HUES64 (cell line): ENCODE data around the gene ABCA8.
"Not testable (repeated sequence)": the region's sequence is repeated elsewhere in the genome, so short reads cannot be mapped to it uniquely, and the experiment has no call there.

Experiments used
- H3K27ac ChIP-seq: 2 replicates; pipeline ENCODE4 v1.7.0; 2013; ENCODE audit warnings: low read depth, low read length, inconsistent platforms
- H3K27me3 ChIP-seq: 2 replicates; pipeline ENCODE4 v1.6.1; 2013; ENCODE audit warnings: mild to moderate bottlenecking, low read length; ENCODE audit not compliant: insufficient read depth
- H3K36me3 ChIP-seq: 2 replicates; pipeline ENCODE4 v1.6.1; 2013; ENCODE audit warnings: mild to moderate bottlenecking, low read length; ENCODE audit not compliant: insufficient read depth
- H3K4me1 ChIP-seq: 2 replicates; pipeline ENCODE4 v1.6.1; 2013; ENCODE audit warnings: mild to moderate bottlenecking, low read length, moderate library complexity; ENCODE audit not compliant: insufficient read depth
- H3K4me3 ChIP-seq: 2 replicates; pipeline ENCODE4 v1.5.1; 2013; ENCODE audit warnings: mild to moderate bottlenecking, low read length, moderate library complexity
- H3K9ac ChIP-seq: 2 replicates; pipeline ENCODE4 v1.6.1; 2013; ENCODE audit warnings: mild to moderate bottlenecking, low read depth, low read length
- H3K9me3 ChIP-seq: 2 replicates; pipeline ENCODE4 v1.6.1; 2013; ENCODE audit warnings: low read depth, low read length; ENCODE audit not compliant: insufficient read depth
- WGBS: fragments of 150-250, 120-280 bp; methylation state at CpG from one replicate; pipeline ENCODE4 v1.1.7; 2013; ENCODE audit warnings: missing lambda C conversion rate; 5-methylcytosine and 5-hydroxymethylcytosine counted together

ABCA8 gene

DNA sequence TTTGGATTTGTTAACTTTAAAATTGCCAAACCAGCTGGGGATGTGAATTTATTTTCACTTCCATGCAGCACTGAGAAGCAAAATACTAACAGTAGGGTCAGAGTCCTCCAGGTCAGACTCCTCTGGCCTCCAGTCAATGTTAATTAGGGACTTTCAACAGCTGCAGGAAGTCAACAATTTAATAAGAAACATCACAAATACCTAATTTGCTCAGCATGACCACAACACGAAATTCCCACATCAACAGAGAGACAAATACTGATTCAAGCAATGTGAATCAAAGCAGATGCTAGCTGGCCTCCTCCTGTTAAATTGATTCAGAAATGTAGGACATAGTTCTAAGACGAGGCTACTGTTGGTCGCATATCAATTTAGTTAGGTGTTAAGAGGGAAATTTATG is 111.7 kb downstream of the ABCA8 start:
- no peak overlapping the region for H3K9ac ChIP-seq
- H3K9me3 ChIP-seq = no peaks in the 10 kb centered on the region
- H3K4me1 ChIP-seq = no peaks in the 10 kb centered on the region
- H3K27me3 ChIP-seq = no peaks in the 10 kb centered on the region
- no peaks in the 10 kb centered on the region for H3K36me3 ChIP-seq
- H3K4me3 ChIP-seq = no peak overlapping the region
- no peak overlapping the region for H3K27ac ChIP-seq
- 81% methylated on average over 3 of the region's 3 CpGs for WGBS

DNA sequence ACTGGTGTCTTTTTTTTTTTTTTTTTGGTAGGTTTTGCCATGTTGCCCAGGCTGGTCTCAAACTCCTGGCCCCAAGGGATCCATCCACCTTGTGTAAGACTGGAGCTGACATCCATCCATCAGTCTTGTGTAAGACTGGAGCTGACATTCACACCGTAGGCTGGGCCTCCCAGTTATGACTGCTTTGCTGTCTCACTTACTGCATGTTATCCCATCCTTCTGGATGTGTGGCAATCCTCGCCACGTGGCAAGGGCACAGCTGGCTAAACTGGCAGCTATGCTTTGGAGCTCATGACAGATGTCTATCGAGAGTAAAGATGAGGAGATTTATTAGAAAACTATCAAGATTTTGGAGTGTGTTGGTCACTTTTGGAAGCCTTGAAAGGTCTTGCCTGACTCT is 115.1 kb downstream of the ABCA8 start:
- H3K4me3 ChIP-seq = no peak overlapping the region
- WGBS = 84% methylated on average over 4 of the region's 4 CpGs

DNA sequence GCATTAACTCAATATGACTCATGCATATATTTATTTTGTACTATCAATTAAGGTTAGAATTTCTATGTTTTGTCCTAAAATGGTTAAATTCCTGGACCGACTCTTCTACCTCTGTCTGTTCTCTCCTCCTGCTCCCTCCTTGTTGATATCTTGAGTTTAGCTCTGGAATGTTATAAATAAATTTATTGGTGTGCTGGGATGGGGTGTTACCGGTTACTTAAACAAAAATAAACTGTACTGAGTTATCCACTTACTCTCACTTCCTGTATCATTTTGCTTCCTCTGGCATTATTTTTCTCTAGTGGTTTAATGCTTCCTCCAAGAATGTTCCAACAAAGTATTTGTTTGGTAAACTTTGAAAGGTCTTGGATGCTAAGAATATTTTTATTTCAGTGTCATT is 120.1 kb downstream of the ABCA8 start:
- Histone ChIP-seq H3K9ac (no peak overlapping the region), H3K27ac (no peak overlapping the region), H3K9me3 (no peaks in the 10 kb centered on the region), H3K27me3 (no peaks in the 10 kb centered on the region), H3K36me3 (no peaks in the 10 kb centered on the region), H3K4me1 (no peaks in the 10 kb centered on the region), H3K4me3 (no peak overlapping the region)
- WGBS = no CpG with 5 or more reads among the region's 2 CpGs

More for the DNA sequence above, 115.1 kb downstream of the ABCA8 start:
- Histone ChIP-seq H3K9ac (no peak overlapping the region), H3K27me3 (no peaks in the 10 kb centered on the region), H3K4me1 (no peaks in the 10 kb centered on the region), H3K36me3 (no peaks in the 10 kb centered on the region), H3K9me3 (no peaks in the 10 kb centered on the region), H3K27ac (no peak overlapping the region)

DNA sequence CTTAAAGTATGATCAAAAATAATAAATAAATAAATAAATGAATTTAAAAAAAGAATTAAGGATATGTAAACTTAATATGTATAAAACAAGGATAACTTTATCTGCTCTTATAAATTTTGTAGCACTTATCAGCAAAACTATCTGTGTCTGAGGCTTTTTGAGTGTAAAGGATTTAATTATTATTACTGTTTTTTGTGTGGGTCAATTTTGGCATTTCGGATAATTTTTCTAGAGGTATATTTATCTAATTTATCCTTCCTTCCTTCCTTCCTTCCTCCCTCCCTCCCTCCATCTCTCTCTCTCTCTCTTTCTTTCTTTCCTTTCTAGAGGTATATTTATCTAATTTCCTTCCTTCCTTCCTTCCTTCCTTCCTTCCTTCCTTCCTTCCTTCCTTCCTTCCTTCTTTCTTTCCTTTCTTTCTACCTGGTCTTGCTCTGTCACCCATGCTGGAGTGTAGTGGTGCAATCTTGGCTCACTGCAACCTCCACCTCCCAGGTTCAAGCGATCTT is 120.8 kb downstream of the ABCA8 start:
- H3K27ac ChIP-seq = no peak overlapping the region
- no peaks in the 10 kb centered on the region for H3K27me3 ChIP-seq
- H3K36me3 ChIP-seq = no peaks in the 10 kb centered on the region
- no peaks in the 10 kb centered on the region for H3K4me1 ChIP-seq
- H3K9me3 ChIP-seq = no peaks in the 10 kb centered on the region
- 100% methylated on average over 1 of the region's 2 CpGs for WGBS
- H3K9ac ChIP-seq = no peak overlapping the region
- H3K4me3 ChIP-seq = no peak overlapping the region

DNA sequence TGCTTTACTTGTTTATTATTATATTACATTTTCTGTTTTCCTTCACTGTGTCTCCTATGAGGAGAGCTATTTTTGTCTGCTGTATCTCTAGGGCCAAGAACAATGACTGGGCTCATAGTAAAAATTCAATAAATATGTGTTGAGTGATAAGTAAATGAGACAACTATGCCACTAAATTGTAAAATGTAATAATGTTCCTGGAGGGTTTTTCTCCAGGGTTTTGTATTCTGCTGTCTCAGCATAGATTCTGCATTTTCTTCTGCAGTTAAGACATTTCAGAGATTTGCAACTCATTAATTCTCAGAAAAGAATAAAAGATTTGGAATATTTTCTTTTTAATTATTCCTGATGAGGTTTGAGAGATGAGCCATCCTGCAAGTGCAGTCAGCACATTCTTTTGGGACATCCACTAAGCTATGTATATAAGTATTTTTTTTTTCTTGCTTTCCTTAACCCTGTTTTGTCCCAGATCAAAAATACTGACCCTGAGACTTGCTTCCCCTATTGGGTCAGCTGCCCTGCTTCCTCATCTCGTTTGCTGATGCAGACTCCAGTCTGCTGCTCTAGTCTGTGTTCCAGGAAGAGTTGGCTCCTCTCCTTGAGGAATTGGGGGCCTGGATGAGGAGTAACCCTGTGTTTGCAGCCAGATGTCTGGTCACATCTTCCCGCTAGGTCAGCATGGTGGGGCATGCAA is 122.9 kb downstream of the ABCA8 start:
- Histone ChIP-seq H3K4me1 (no peaks in the 10 kb centered on the region), H3K36me3 (no peaks in the 10 kb centered on the region), H3K27me3 (no peaks in the 10 kb centered on the region), H3K9ac (no peak overlapping the region), H3K9me3 (no peaks in the 10 kb centered on the region), H3K27ac (no peak overlapping the region), H3K4me3 (no peak overlapping the region)
- WGBS = 87% methylated on average over 2 of the region's 2 CpGs

DNA sequence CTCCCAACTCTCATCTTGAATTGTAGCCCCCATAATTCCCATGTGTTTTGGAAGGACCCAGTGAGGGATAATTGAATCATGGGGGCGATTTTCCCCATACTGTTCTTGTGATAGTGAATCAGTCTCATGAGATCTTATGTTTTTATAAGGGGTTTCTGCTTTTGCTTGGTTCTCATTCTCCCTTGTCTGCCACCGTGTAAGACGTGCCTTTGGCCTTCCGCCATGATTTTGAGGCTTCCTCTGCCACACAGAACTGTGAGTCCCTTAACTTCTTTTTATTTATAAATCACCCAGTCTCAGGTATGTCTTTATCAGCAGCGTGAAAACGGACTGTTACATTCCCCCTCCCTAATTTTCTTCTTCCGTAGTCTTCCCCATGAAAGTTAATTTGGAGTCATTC is 124.0 kb downstream of the ABCA8 start:
- WGBS = 90% methylated on average over 7 of the region's 7 CpGs
- no peaks in the 10 kb centered on the region for H3K4me1 ChIP-seq
- H3K9ac ChIP-seq = no peak overlapping the region
- H3K9me3 ChIP-seq = no peaks in the 10 kb centered on the region
- no peak overlapping the region for H3K27ac ChIP-seq
- no peaks in the 10 kb centered on the region for H3K27me3 ChIP-seq
- no peaks in the 10 kb centered on the region for H3K36me3 ChIP-seq
- no peak overlapping the region for H3K4me3 ChIP-seq

DNA sequence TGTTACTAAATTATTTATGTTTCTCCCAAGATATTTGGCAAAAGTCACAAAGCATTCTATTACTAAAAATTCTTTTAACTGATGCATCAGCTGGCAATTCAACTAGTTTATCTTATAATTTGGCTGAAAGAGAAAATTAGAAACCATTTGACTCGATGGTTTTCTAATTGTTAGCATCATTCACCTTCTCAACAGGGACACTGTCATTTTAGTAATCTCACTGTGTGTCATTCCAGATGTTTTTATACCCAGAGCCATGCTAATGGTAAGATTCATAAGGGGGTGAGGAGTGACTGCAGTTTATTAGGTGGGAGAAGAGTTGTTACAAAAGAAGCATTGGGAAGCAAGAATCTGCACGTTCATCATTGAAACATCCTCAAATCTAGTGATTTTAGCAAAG is 124.9 kb downstream of the ABCA8 start:
- no peaks in the 10 kb centered on the region for H3K9me3 ChIP-seq
- no peaks in the 10 kb centered on the region for H3K27me3 ChIP-seq
- 94% methylated on average over 2 of the region's 2 CpGs for WGBS
- no peaks in the 10 kb centered on the region for H3K36me3 ChIP-seq
- H3K9ac ChIP-seq = no peak overlapping the region
- H3K4me3 ChIP-seq = no peak overlapping the region
- H3K27ac ChIP-seq = no peak overlapping the region
- no peaks in the 10 kb centered on the region for H3K4me1 ChIP-seq

DNA sequence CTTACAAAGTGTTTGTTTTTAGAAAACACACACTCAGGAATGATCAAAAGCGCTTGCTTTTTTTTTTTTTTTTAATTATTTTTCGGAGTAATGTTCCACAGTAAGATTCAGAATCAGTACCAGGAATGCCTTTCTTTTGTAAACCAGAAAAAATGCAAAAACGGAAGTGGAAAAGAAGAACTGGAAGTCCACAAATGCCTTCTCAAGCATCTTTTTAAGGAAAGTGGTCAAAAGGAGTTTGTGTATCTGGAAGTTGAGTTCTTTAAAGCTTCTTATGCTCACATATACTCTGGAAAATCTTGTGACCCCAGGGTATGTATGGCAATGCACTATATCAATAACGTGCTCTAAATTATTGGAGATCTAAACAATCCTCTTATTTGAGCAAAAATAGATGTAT is 126.0 kb downstream of the ABCA8 start:
- Histone ChIP-seq H3K27me3 (no peaks in the 10 kb centered on the region), H3K4me3 (no peak overlapping the region), H3K4me1 (no peaks in the 10 kb centered on the region), H3K27ac (no peak overlapping the region), H3K36me3 (no peaks in the 10 kb centered on the region), H3K9ac (no peak overlapping the region), H3K9me3 (no peaks in the 10 kb centered on the region)
- WGBS = 84% methylated on average over 3 of the region's 4 CpGs

DNA sequence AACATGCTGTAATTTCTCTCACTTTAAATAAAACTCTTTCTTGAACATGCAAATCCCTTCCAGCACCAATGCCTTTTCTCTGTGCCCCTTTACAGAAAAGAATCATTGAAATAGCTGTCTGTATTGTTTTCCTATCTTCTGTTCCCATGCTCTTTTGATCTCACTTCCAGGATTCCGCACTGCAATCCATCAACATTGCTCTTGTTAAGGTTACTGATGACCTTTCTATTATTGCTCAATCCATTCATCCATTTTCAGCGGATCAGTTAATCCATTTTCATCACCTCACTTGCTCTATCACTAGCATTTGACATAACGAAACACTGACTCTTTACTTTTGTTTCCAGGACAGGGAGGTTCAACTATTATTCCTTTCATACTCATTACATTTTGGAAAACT is 130.5 kb downstream of the ABCA8 start:
- Histone ChIP-seq H3K4me3 (no peak overlapping the region), H3K27ac (no peak overlapping the region), H3K9me3 (no peaks in the 10 kb centered on the region), H3K36me3 (no peaks in the 10 kb centered on the region), H3K4me1 (no peaks in the 10 kb centered on the region), H3K27me3 (no peaks in the 10 kb centered on the region), H3K9ac (no peak overlapping the region)
- 90% methylated on average over 3 of the region's 3 CpGs for WGBS

DNA sequence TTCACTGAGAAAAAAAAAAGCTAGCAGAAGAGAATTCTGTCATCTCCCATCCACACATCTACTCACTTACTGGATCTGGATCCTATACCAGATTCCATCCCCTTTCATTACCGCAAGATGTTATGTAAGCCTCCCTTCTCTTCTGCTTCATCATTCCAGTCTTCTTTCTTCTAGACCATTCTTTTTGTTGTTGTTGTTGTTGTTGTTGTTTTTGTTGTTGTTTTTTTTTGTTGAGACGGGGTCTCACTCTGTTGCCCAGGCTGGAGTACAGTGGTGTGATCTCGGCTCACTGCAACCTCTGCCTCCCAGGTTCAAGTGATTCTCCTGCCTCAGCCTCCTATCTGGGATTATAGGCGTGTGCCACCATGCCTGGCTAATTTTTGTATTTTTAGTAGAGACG is 131.0 kb downstream of the ABCA8 start:
- WGBS = 97% methylated on average over 5 of the region's 5 CpGs

DNA sequence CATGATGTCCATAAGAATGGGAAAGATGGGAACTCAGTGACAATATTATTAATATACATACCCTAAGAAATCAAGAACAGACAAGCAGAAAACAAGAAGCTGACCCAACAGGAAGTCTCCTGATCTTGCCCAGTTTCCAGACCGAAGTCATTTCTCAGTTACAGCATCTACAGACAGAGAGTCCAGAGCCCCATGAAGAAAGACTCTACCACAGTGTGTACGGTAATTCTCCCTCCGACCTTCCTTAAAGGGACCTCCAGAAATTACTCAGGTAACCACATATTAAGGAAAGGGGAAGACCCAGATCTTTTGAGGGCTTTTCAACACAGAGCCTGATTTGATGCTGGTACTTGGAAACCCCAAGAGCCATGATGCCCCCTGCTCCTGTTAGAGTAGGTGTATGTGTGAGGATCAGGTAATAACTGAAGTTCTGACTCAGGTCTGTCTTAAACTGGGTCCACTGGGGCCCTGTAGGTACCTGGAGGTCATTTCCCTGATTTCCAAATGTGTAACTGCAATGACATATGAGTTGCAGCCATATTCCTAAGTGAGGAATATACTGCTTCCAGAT is 132.4 kb downstream of the ABCA8 start:
- Histone ChIP-seq H3K27ac (no peak overlapping the region), H3K9me3 (no peaks in the 10 kb centered on the region)
- 84% methylated on average over 3 of the region's 3 CpGs for WGBS

More for the DNA sequence above, 131.0 kb downstream of the ABCA8 start:
- H3K27me3 ChIP-seq, H3K4me1 ChIP-seq, H3K4me3 ChIP-seq, H3K9me3 ChIP-seq, H3K36me3 ChIP-seq, H3K27ac ChIP-seq, H3K9ac ChIP-seq: not testable (repeated sequence)

More for the DNA sequence above, 132.4 kb downstream of the ABCA8 start:
- H3K4me1 ChIP-seq = no peaks in the 10 kb centered on the region
- no peaks in the 10 kb centered on the region for H3K27me3 ChIP-seq
- H3K9ac ChIP-seq = no peak overlapping the region
- H3K4me3 ChIP-seq = no peak overlapping the region
- H3K36me3 ChIP-seq = no peaks in the 10 kb centered on the region
